ENCODE data around the gene INVS. TPM values are rescaled to one million over a fixed set of nuclear protein-coding genes. Genes with fewer than 3 reads are reported as not detected.
"Not testable (repeated sequence)": the region's sequence is repeated elsewhere in the genome, so short reads cannot be mapped to it uniquely, and the experiment has no call there.

Gene INVS, protein sequence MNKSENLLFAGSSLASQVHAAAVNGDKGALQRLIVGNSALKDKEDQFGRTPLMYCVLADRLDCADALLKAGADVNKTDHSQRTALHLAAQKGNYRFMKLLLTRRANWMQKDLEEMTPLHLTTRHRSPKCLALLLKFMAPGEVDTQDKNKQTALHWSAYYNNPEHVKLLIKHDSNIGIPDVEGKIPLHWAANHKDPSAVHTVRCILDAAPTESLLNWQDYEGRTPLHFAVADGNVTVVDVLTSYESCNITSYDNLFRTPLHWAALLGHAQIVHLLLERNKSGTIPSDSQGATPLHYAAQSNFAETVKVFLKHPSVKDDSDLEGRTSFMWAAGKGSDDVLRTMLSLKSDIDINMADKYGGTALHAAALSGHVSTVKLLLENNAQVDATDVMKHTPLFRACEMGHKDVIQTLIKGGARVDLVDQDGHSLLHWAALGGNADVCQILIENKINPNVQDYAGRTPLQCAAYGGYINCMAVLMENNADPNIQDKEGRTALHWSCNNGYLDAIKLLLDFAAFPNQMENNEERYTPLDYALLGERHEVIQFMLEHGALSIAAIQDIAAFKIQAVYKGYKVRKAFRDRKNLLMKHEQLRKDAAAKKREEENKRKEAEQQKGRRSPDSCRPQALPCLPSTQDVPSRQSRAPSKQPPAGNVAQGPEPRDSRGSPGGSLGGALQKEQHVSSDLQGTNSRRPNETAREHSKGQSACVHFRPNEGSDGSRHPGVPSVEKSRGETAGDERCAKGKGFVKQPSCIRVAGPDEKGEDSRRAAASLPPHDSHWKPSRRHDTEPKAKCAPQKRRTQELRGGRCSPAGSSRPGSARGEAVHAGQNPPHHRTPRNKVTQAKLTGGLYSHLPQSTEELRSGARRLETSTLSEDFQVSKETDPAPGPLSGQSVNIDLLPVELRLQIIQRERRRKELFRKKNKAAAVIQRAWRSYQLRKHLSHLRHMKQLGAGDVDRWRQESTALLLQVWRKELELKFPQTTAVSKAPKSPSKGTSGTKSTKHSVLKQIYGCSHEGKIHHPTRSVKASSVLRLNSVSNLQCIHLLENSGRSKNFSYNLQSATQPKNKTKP
- 14.9 and 16.9 TPM in 2 replicates for total RNA-seq

DNA sequence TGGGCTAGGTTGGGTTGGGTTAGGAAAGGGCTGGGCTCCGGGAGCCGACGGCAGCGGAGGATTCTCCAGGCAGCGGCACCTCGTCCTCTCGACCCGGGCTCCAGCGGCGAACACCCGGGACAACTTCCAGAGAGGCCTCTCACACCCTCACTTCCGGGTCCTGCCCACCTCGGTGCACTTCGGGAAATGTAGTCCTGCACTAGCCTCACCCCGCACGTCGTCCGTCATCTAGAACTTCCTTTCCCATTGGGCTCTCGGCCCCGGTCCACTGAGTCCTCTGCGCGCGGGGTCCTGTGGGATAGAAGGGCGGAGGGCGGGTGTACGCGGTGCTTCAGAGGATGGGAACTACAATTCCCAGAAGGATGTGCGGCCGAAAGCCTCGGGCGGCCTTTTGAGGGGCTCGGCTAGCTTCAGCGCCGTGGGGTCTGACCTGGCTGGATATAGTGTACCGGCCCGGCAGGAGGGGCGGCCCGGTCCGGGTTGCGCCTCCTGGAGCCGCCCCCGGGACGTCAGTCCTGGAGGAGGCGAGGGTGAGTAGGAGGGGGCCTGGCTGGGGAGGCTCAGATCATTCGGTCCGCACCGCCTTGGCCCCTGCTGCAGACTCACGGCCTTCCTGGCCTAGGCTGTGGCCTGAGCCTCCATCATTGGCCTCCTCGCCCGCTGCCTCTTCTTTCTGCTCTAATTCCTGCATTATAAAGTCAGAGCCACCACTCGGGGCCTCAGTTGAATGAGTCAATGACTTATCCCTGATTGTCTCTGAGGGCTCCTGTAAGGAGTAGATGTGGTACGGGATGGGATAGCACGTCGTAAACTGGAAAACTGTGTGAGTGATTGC is at the start of gene INVS, which contains the start of gene ERP44:
INVS (plus strand) TSS at position 357 of the 835 bp plus-strand sequence. CDS start 5,279 bp downstream, outside the sequence.
ERP44 (minus strand) TSS at position 114 of the 835 bp plus-strand sequence. CDS start 160 bp downstream, outside the sequence.
- Mint-ChIP-seq H3K4me3 (peak within 1 kb of the TSS; percentile 100), H3K27me3 (no peaks in the 10 kb centered on the region), H3K4me1 (peaks cover 26% of the 10 kb centered on the region), H3K9me3 (no peaks in the 10 kb centered on the region), H3K27ac (peak within 1 kb of the TSS; percentile 96), H3K36me3 (ENCODE audit: low read depth) (peaks cover 11% of the 10 kb centered on the region)
- peak; percentile 99 for DNase-seq
- intact Hi-C loops (cut with micrococcal nuclease): loop anchor here (1.0 to 10.0 kb wide), 7 partner anchors 15 to 1300 kb away; partner anchors contain the start of genes ALG2, MRPL50, NR4A3 and SEC61B

DNA sequence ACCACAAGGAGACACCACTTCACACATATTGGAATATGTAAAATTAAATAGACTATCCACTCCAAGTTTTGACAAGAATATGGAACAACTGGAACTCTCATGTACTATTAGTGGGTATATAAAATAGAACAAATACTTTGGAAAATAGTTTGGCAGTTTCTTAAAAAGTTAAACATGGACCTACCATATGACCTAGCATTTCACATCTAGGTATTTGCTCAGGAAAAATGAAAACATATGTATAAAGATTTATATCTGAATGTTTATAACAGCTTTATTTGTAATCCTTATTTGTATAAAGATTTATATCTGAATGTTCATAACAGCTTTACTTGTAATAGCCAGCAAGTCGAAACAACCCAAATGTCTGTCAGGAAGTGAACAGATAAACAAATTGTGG is 49.5 kb upstream of the INVS start:
- H3K4me1 Mint-ChIP-seq: no peaks in the 10 kb centered on the region
- H3K36me3 Mint-ChIP-seq (ENCODE audit: low read depth): peaks cover 38% of the 10 kb centered on the region
- H3K9me3 Mint-ChIP-seq: no peaks in the 10 kb centered on the region
- no peak overlapping the region for H3K27ac Mint-ChIP-seq
- no peaks in the 10 kb centered on the region for H3K27me3 Mint-ChIP-seq
- no peak overlapping the region for H3K4me3 Mint-ChIP-seq
- no peak for DNase-seq
- intact Hi-C loops (cut with micrococcal nuclease): no loop called here

- H3K27ac Mint-ChIP-seq: no peak overlapping the region
- no peak for DNase-seq
- H3K27me3 Mint-ChIP-seq: no peaks in the 10 kb centered on the region
- H3K36me3 Mint-ChIP-seq (ENCODE audit: low read depth): peaks cover 27% of the 10 kb centered on the region
- H3K9me3 Mint-ChIP-seq: no peaks in the 10 kb centered on the region
- H3K4me1 Mint-ChIP-seq: no peaks in the 10 kb centered on the region
- H3K4me3 Mint-ChIP-seq: no peak overlapping the region
- intact Hi-C loops (cut with micrococcal nuclease): no loop called here
Measured at GRCh38 chr9:100052375-100052774, 46.7 kb upstream of the INVS start.

GRCh38 chr9:100056561-100056960 is 42.5 kb upstream of the INVS start:
- Mint-ChIP-seq H3K9me3 (no peaks in the 10 kb centered on the region), H3K4me3 (no peak overlapping the region), H3K27ac (no peak overlapping the region), H3K27me3 (no peaks in the 10 kb centered on the region), H3K36me3 (ENCODE audit: low read depth) (peaks cover 22% of the 10 kb centered on the region), H3K4me1 (peaks cover 1% of the 10 kb centered on the region)
- intact Hi-C loops (cut with micrococcal nuclease): no loop called here
- DNase-seq: no peak

DNA sequence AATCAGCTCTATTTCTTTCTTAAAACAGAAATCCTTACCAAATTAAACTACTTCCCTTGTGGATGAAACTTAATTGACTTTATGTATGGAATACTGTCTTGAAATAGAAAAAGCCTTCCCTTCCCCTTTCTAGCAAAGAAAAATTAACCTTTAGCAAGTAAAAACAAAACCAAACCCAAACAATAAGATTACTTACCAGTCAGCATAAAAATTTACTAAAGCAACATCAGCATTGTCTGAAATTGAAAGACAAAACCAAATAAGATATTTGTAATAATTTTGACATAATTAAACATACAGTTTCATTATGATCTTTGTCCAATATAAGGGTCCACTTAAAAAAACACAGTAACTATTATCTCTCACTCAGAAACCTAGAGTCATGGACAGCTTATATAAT is 41.4 kb upstream of the INVS start:
- H3K9me3 Mint-ChIP-seq: no peaks in the 10 kb centered on the region
- H3K27me3 Mint-ChIP-seq: no peaks in the 10 kb centered on the region
- intact Hi-C loops (cut with micrococcal nuclease): no loop called here
- peaks cover 1% of the 10 kb centered on the region for H3K4me1 Mint-ChIP-seq
- H3K36me3 Mint-ChIP-seq (ENCODE audit: low read depth): peaks cover 18% of the 10 kb centered on the region
- H3K4me3 Mint-ChIP-seq: no peak overlapping the region
- H3K27ac Mint-ChIP-seq: no peak overlapping the region
- no peak for DNase-seq

DNA sequence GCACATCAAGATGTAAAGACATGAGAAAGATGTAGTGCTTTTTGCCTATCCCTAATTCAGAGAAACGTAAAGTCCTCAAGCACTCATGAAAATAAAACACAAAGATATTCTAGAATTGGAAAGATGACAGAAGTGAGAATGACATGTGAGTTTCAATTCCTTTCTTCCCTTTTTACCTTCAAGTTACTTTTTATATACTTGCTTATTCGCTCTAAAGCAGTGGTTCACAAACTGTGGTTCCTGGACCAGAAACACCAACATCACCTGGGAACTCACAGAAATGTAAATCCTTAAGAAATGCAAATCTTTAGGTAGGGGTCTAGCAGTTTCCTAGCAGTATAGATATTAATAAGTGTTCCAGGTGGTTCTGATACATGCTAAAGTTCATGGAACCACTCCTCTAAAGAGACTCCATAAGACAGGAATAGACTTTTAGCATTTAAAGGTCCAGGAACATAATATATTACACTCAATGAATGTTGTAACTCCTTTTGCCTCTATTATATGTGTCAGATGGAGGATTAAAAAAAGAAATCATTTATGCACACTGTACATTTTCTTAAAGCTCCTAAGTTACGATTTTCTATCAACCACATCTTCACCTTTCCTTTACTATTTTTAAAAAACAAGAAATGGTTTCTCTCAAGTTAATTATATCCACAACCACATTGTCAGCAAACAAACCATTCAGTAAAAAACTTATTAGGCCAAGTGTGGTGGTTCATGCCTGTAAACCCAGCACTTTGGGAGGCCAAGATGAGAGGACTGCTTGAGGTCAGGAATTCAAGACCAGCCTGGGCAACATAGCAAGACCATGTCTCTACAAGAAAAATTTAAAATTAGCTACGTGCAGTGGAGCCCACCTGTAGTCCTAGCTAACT is 40.1 kb upstream of the INVS start:
- Mint-ChIP-seq H3K9me3 (no peaks in the 10 kb centered on the region), H3K36me3 (ENCODE audit: low read depth) (peaks cover 18% of the 10 kb centered on the region), H3K27ac (no peak overlapping the region), H3K27me3 (no peaks in the 10 kb centered on the region), H3K4me3 (no peak overlapping the region), H3K4me1 (peaks cover 1% of the 10 kb centered on the region)
- no peak for DNase-seq
- intact Hi-C loops (cut with micrococcal nuclease): no loop called here

GRCh38 chr9:100062683-100063082 is 36.4 kb upstream of the INVS start:
- H3K9me3 Mint-ChIP-seq; H3K4me1 Mint-ChIP-seq; H3K4me3 Mint-ChIP-seq; H3K36me3 Mint-ChIP-seq (ENCODE audit: low read depth); H3K27me3 Mint-ChIP-seq; H3K27ac Mint-ChIP-seq; DNase-seq; intact Hi-C loops (cut with micrococcal nuclease): not testable (repeated sequence)

GRCh38 chr9:100063185-100063584 is 35.9 kb upstream of the INVS start:
- Mint-ChIP-seq H3K4me1 (peaks cover 4% of the 10 kb centered on the region), H3K36me3 (ENCODE audit: low read depth) (peaks cover 9% of the 10 kb centered on the region), H3K9me3 (no peaks in the 10 kb centered on the region), H3K4me3 (no peak overlapping the region), H3K27me3 (no peaks in the 10 kb centered on the region), H3K27ac (no peak overlapping the region)
- no peak for DNase-seq
- intact Hi-C loops (cut with micrococcal nuclease): no loop called here

- Mint-ChIP-seq H3K4me1 (peaks cover 3% of the 10 kb centered on the region), H3K9me3 (no peaks in the 10 kb centered on the region), H3K4me3 (no peak overlapping the region), H3K27ac (no peak overlapping the region), H3K36me3 (ENCODE audit: low read depth) (no peaks in the 10 kb centered on the region), H3K27me3 (no peaks in the 10 kb centered on the region)
- DNase-seq: no peak
- intact Hi-C loops (cut with micrococcal nuclease): no loop called here
Measured at GRCh38 chr9:100064872-100065581, 34.0 kb upstream of the INVS start.

DNA sequence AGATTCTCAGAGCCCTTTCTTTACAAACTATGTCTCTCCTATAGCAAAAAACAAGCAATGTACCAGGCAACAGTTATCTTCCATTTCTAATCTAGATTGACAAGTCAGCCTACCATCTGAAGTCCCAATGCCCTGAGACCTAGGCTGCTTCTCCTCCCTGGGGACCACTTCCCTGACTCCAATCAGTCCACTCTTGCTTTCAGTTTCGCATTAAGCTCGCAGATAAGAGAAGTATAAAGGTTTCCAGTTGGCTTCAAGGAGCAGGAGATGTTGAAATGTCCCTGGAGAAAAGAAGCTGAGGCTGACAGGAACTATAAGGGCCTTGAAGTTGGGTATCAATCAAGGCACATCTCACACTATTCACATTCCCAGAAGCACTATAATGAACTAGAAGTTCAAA is 32.5 kb upstream of the INVS start:
- H3K4me1 Mint-ChIP-seq: peaks cover 7% of the 10 kb centered on the region
- H3K9me3 Mint-ChIP-seq: no peaks in the 10 kb centered on the region
- no peak overlapping the region for H3K4me3 Mint-ChIP-seq
- no peak overlapping the region for H3K27ac Mint-ChIP-seq
- no peaks in the 10 kb centered on the region for H3K36me3 Mint-ChIP-seq (ENCODE audit: low read depth)
- no peak for DNase-seq
- H3K27me3 Mint-ChIP-seq: no peaks in the 10 kb centered on the region
- intact Hi-C loops (cut with micrococcal nuclease): no loop called here

DNA sequence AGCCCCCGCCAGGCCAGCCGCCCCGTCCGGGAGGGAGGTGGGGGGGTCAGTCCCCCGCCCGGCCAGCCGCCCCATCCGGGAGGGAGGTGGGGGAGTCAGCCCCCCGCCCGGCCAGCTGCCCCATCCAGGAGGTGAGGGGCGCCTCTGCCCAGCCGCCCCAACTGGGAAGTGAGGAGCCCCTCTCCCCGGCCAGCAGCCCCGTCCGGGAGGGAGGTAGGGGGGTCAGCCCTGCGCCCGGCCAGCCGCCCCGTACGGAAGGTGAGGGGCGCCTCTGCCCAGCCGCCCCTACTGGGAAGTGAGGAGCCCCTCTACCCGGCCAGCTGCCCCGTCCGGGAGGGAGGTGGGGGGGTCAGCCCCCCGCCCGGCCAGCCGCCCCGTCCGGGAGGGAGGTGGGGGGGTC is 31.1 kb upstream of the INVS start:
- DNase-seq; H3K27ac Mint-ChIP-seq; intact Hi-C loops (cut with micrococcal nuclease); H3K9me3 Mint-ChIP-seq; H3K27me3 Mint-ChIP-seq; H3K4me3 Mint-ChIP-seq; H3K4me1 Mint-ChIP-seq; H3K36me3 Mint-ChIP-seq (ENCODE audit: low read depth): not testable (repeated sequence)

DNA sequence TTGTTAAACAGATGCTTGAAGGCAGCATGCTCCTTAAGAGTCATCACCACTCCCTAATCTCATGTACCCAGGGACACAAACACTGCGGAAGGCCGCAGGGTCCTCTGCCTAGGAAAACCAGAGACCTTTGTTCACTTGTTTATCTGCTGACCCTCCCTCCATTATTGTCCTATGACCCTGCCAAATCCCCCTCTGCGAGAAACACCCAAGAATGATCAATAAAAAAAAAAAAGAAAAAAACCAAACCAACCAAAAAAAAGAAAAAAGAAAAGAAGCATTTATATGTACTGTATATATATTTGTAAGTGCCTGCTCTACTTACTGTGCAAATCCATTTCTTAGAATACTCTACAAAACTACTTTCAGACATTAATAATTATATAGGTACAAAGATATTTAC is 30.0 kb upstream of the INVS start:
- DNase-seq; H3K9me3 Mint-ChIP-seq; intact Hi-C loops (cut with micrococcal nuclease); H3K36me3 Mint-ChIP-seq (ENCODE audit: low read depth); H3K27me3 Mint-ChIP-seq; H3K4me1 Mint-ChIP-seq; H3K27ac Mint-ChIP-seq; H3K4me3 Mint-ChIP-seq: not testable (repeated sequence)
